ENCODE measurements around the gene PRDM7.
"Not testable (repeated sequence)": the region's sequence is repeated elsewhere in the genome, so short reads cannot be mapped to it uniquely, and the experiment has no call there.

Gene PRDM7

GRCh38 chr16:90009172-90009899 is 67.8 kb downstream of the PRDM7 start:
- Histone ChIP-seq H3K79me2 (ENCODE audit: insufficient read depth, low read length) (no peaks in the 10 kb centered on the region), H3K9ac (ENCODE audit: low read depth, low read length) (no peak overlapping the region), H3K27ac (ENCODE audit: low read length) (no peak overlapping the region), H3K4me1 (ENCODE audit: insufficient read depth, low read length) (peaks cover 18% of the 10 kb centered on the region), H3K27me3 (ENCODE audit: insufficient read depth, low read length, poor library complexity) (peaks cover 3% of the 10 kb centered on the region), H3K36me3 (ENCODE audit: insufficient read depth, low read length) (no peaks in the 10 kb centered on the region), H3K9me3 (ENCODE audit: insufficient read depth, low read length, severe bottlenecking) (no peaks in the 10 kb centered on the region), H2AFZ (ENCODE audit: low read depth, low read length) (no peak overlapping the region), H3K4me3 (ENCODE audit: low read depth in 1 of 2, low read length in 2 of 2) (no peak overlapping the region), H3K4me2 (ENCODE audit: insufficient read depth, low read length) (no peak overlapping the region), H4K20me1 (ENCODE audit: insufficient read depth, low read length) (peaks cover 65% of the 10 kb centered on the region)
- DNase-seq (no peak), ATAC-seq (ENCODE audit: insufficient read depth, low read depth) (peak; percentile 31; the same call in 2 of the 3 replicates)
- TF ChIP-seq EZH2 (IDR thresholded peaks at IDR 0.05; ENCODE audit: borderline replicate concordance, low read depth, low read length, severe bottlenecking) (no peak), CTCF (IDR thresholded peaks at IDR 0.05; ENCODE audit: borderline replicate concordance, extremely low read depth, low read length, poor library complexity, severe bottlenecking) (no peak)

- TF ChIP-seq CTCF (IDR thresholded peaks at IDR 0.05; ENCODE audit: borderline replicate concordance, extremely low read depth, low read length, poor library complexity, severe bottlenecking): no peak
- TF ChIP-seq EZH2 (IDR thresholded peaks at IDR 0.05; ENCODE audit: borderline replicate concordance, low read depth, low read length, severe bottlenecking): no peak
- no peaks in the 10 kb centered on the region for H3K79me2 ChIP-seq (ENCODE audit: insufficient read depth, low read length)
- peak overlapping the region; percentile 37 for H3K4me2 ChIP-seq (ENCODE audit: insufficient read depth, low read length)
- no peak overlapping the region for H3K27ac ChIP-seq (ENCODE audit: low read length)
- H3K9ac ChIP-seq (ENCODE audit: low read depth, low read length): no peak overlapping the region
- peaks cover 18% of the 10 kb centered on the region for H3K4me1 ChIP-seq (ENCODE audit: insufficient read depth, low read length)
- H2AFZ ChIP-seq (ENCODE audit: low read depth, low read length): no peak overlapping the region
- DNase-seq: peak; percentile 89
- H3K9me3 ChIP-seq (ENCODE audit: insufficient read depth, low read length, severe bottlenecking): no peaks in the 10 kb centered on the region
- peaks cover 65% of the 10 kb centered on the region for H4K20me1 ChIP-seq (ENCODE audit: insufficient read depth, low read length)
- peaks cover 3% of the 10 kb centered on the region for H3K27me3 ChIP-seq (ENCODE audit: insufficient read depth, low read length, poor library complexity)
- H3K36me3 ChIP-seq (ENCODE audit: insufficient read depth, low read length): no peaks in the 10 kb centered on the region
- peak; percentile 100 for ATAC-seq (ENCODE audit: insufficient read depth, low read depth)
- no peak overlapping the region for H3K4me3 ChIP-seq (ENCODE audit: low read depth in 1 of 2, low read length in 2 of 2)
Observed at GRCh38 chr16:90008708-90009145, 68.4 kb downstream of the PRDM7 start.

- not testable (repeated sequence) for H3K4me3 ChIP-seq (ENCODE audit: low read depth in 1 of 2, low read length in 2 of 2); ATAC-seq (ENCODE audit: insufficient read depth, low read depth); H3K4me2 ChIP-seq (ENCODE audit: insufficient read depth, low read length); H3K27ac ChIP-seq (ENCODE audit: low read length); H3K36me3 ChIP-seq (ENCODE audit: insufficient read depth, low read length); H3K27me3 ChIP-seq (ENCODE audit: insufficient read depth, low read length, poor library complexity); H3K9me3 ChIP-seq (ENCODE audit: insufficient read depth, low read length, severe bottlenecking); H3K9ac ChIP-seq (ENCODE audit: low read depth, low read length); H3K79me2 ChIP-seq (ENCODE audit: insufficient read depth, low read length); H2AFZ ChIP-seq (ENCODE audit: low read depth, low read length)
- H4K20me1 ChIP-seq (ENCODE audit: insufficient read depth, low read length): peaks cover 69% of the 10 kb centered on the region
- DNase-seq: peak; percentile 51
- H3K4me1 ChIP-seq (ENCODE audit: insufficient read depth, low read length): peaks cover 18% of the 10 kb centered on the region
Observed at GRCh38 chr16:90007635-90008234, 69.4 kb downstream of the PRDM7 start.

- no peak overlapping the region for H3K4me3 ChIP-seq (ENCODE audit: low read depth in 1 of 2, low read length in 2 of 2)
- no peak overlapping the region for H3K27ac ChIP-seq (ENCODE audit: low read length)
- no peak for DNase-seq
- no peaks in the 10 kb centered on the region for H3K36me3 ChIP-seq (ENCODE audit: insufficient read depth, low read length)
- peaks cover 75% of the 10 kb centered on the region for H4K20me1 ChIP-seq (ENCODE audit: insufficient read depth, low read length)
- no peak for TF ChIP-seq CTCF (IDR thresholded peaks at IDR 0.05; ENCODE audit: borderline replicate concordance, extremely low read depth, low read length, poor library complexity, severe bottlenecking)
- no peak for TF ChIP-seq EZH2 (IDR thresholded peaks at IDR 0.05; ENCODE audit: borderline replicate concordance, low read depth, low read length, severe bottlenecking)
- no peak for ATAC-seq (ENCODE audit: insufficient read depth, low read depth)
- H3K27me3 ChIP-seq (ENCODE audit: insufficient read depth, low read length, poor library complexity): peaks cover 3% of the 10 kb centered on the region
- no peak overlapping the region for H3K9ac ChIP-seq (ENCODE audit: low read depth, low read length)
- no peaks in the 10 kb centered on the region for H3K79me2 ChIP-seq (ENCODE audit: insufficient read depth, low read length)
- H3K9me3 ChIP-seq (ENCODE audit: insufficient read depth, low read length, severe bottlenecking): no peaks in the 10 kb centered on the region
- H3K4me2 ChIP-seq (ENCODE audit: insufficient read depth, low read length): no peak overlapping the region
- H2AFZ ChIP-seq (ENCODE audit: low read depth, low read length): no peak overlapping the region
- H3K4me1 ChIP-seq (ENCODE audit: insufficient read depth, low read length): peaks cover 18% of the 10 kb centered on the region
Observed at GRCh38 chr16:90007015-90007414, 70.1 kb downstream of the PRDM7 start.
